HEK293 (cell line): ENCODE measurements around the gene NUP107.

ENCODE experiments used
- CTCF ChIA-PET: fragments of 350-600 bp; formaldehyde crosslinking; extraction: SDS; loops from one replicate; lab custom pipeline; 2021; ENCODE audit warnings: antibody characterized with exemption; lab: Yijun Ruan, JAX
- POLR2A ChIA-PET: fragments of 300-600 bp; formaldehyde crosslinking; extraction: SDS; loops from one replicate; lab custom pipeline; 2020; ENCODE audit warnings: antibody characterized with exemption, inconsistent platforms; lab: Yijun Ruan, JAX
- H3K27ac ChIP-seq: fragments of 200-500 bp; sonication (Bioruptor generic); 2 replicates; pipeline ENCODE4 v1.5.1; 2014; ENCODE audit warnings: low read depth, low read length, control low read depth, inconsistent platforms; ENCODE audit errors: extremely low read depth
- H3K36me3 ChIP-seq, 2 experiments: fragments of 200-500 bp in 1 of 2; sonication (Bioruptor generic) in 1 of 2; 1 replicate in 1 of 2; 2 replicates in 1 of 2; pipeline ENCODE4 v1.5.1; 2014 to 2017; ENCODE audit warnings: inconsistent platforms in 2 of 2, low read length in 2 of 2; ENCODE audit not compliant: control insufficient read depth in 2 of 2, insufficient read depth in 1 of 2
- H3K4me1 ChIP-seq: fragments of 200-500 bp; sonication (Bioruptor generic); 2 replicates; pipeline ENCODE4 v1.5.1; 2014; ENCODE audit warnings: mild to moderate bottlenecking, low read length, inconsistent platforms; ENCODE audit not compliant: control insufficient read depth, insufficient read depth
- H3K4me3 ChIP-seq: 2 replicates; pipeline ENCODE4 v1.5.1; 2011; ENCODE audit warnings: low read depth, mild to moderate bottlenecking, control low read depth, low read length, moderate library complexity
- H3K9me3 ChIP-seq: fragments of 200-500 bp; sonication (Bioruptor generic); 2 replicates; pipeline ENCODE4 v1.5.1; 2014; ENCODE audit warnings: low read depth, low read length, inconsistent platforms; ENCODE audit not compliant: control insufficient read depth, insufficient read depth
- ELK4 ChIP-seq: IDR thresholded peaks from 2 replicates; pipeline ENCODE4 v1.6.1; 2011; ENCODE audit warnings: mild to moderate bottlenecking, low read depth, low read length, borderline replicate concordance
- GLI4 ChIP-seq: fragments of 450-650 bp; formaldehyde crosslinking; IDR thresholded peaks from 2 replicates; pipeline ENCODE4 v1.5.1; 2016; ENCODE audit warnings: missing biosample characterization, missing genetic modification characterization
- HOXC10 ChIP-seq: sonication (generic); formaldehyde crosslinking; IDR thresholded peaks from 2 replicates; pipeline ENCODE4 v1.8.1; 2023; ENCODE audit warnings: mild to moderate bottlenecking, missing genetic modification reagents
- KLF17 ChIP-seq: fragments of 450-650 bp; formaldehyde crosslinking; IDR thresholded peaks from 2 replicates; pipeline ENCODE4 v1.5.1; 2016; ENCODE audit warnings: missing biosample characterization, missing genetic modification characterization
- OSR2 ChIP-seq: fragments of 450-650 bp; formaldehyde crosslinking; IDR thresholded peaks from 2 replicates; pipeline ENCODE4 v1.5.1; 2016; ENCODE audit warnings: missing biosample characterization, missing genetic modification characterization
- PRDM6 ChIP-seq: fragments of 450-650 bp; formaldehyde crosslinking; IDR thresholded peaks from 2 replicates; pipeline ENCODE4 v1.5.1; 2017; ENCODE audit warnings: missing biosample characterization, missing genetic modification characterization
- REST ChIP-seq: fragments of 450-650 bp; formaldehyde crosslinking; IDR thresholded peaks from 2 replicates; pipeline ENCODE4 v1.5.1; 2016; ENCODE audit warnings: missing biosample characterization, missing genetic modification characterization
- TCF7L2 ChIP-seq: IDR thresholded peaks from 2 replicates; pipeline ENCODE4 v1.6.1; 2011; ENCODE audit warnings: low read depth, mild to moderate bottlenecking, inconsistent platforms, low read length, moderate library complexity, borderline replicate concordance
- YY2 ChIP-seq: fragments of 450-650 bp; formaldehyde crosslinking; IDR thresholded peaks from 2 replicates; pipeline ENCODE4 v1.5.1; 2016; ENCODE audit warnings: missing biosample characterization, missing genetic modification characterization
- ZBTB7A ChIP-seq: fragments of 450-650 bp; formaldehyde crosslinking; IDR thresholded peaks from 2 replicates; pipeline ENCODE4 v1.5.1; 2016; ENCODE audit warnings: low read depth, missing biosample characterization, missing genetic modification characterization
- ZFHX2 ChIP-seq: fragments of 450-650 bp; formaldehyde crosslinking; conservative IDR thresholded peaks from 2 replicates; pipeline ENCODE4 v1.5.1; 2016; ENCODE audit warnings: missing biosample characterization, missing genetic modification characterization
- ZNF26 ChIP-seq: fragments of 450-650 bp; formaldehyde crosslinking; IDR thresholded peaks from 2 replicates; pipeline ENCODE4 v1.5.1; 2016; ENCODE audit warnings: missing biosample characterization, missing genetic modification characterization
- ZNF473 ChIP-seq: fragments of 450-650 bp; formaldehyde crosslinking; IDR thresholded peaks from 2 replicates; pipeline ENCODE4 v1.5.1; 2017; ENCODE audit warnings: missing biosample characterization, missing genetic modification characterization
- ZNF530 ChIP-seq: fragments of 450-650 bp; formaldehyde crosslinking; IDR thresholded peaks from 2 replicates; pipeline ENCODE4 v1.5.1; 2016; ENCODE audit warnings: low read depth, missing biosample characterization, missing genetic modification characterization
- ZNF549 ChIP-seq: fragments of 450-650 bp; IDR thresholded peaks from 2 replicates; pipeline ENCODE4 v1.5.1; 2018; ENCODE audit warnings: missing biosample characterization, missing genetic modification characterization, mild to moderate bottlenecking, inconsistent platforms, moderate library complexity
- ZNF561 ChIP-seq: fragments of 450-650 bp; IDR thresholded peaks from 2 replicates; pipeline ENCODE4 v1.5.1; 2018; ENCODE audit warnings: missing biosample characterization, missing genetic modification characterization, borderline replicate concordance
- ZNF623 ChIP-seq: fragments of 450-650 bp; formaldehyde crosslinking; IDR thresholded peaks from 2 replicates; pipeline ENCODE4 v1.5.1; 2016; ENCODE audit warnings: missing biosample characterization, missing genetic modification characterization
- ZNF629 ChIP-seq: fragments of 450-650 bp; formaldehyde crosslinking; IDR thresholded peaks from 2 replicates; pipeline ENCODE4 v1.5.1; 2017; ENCODE audit warnings: missing biosample characterization, missing genetic modification characterization
- ZNF76 ChIP-seq: fragments of 450-650 bp; formaldehyde crosslinking; IDR thresholded peaks from 2 replicates; pipeline ENCODE4; 2016; ENCODE audit warnings: low read depth, missing biosample characterization, missing genetic modification characterization, borderline replicate concordance
- ZNF768 ChIP-seq: fragments of 450-650 bp; formaldehyde crosslinking; IDR thresholded peaks from 2 replicates; pipeline ENCODE4 v1.5.1; 2018; ENCODE audit warnings: missing biosample characterization, mild to moderate bottlenecking, missing genetic modification characterization
- ZSCAN16 ChIP-seq: fragments of 450-650 bp; formaldehyde crosslinking; IDR thresholded peaks from 2 replicates; pipeline ENCODE4 v1.5.1; 2016; ENCODE audit warnings: missing biosample characterization, missing genetic modification characterization

NUP107 gene

GRCh38 chr12:68755536-68756243 is 68.9 kb downstream of the NUP107 start (continued):
- TF ChIP-seq ZNF768 (tag by site-specific recombination) = no peak
- TF ChIP-seq ZBTB7A (tag by site-specific recombination) = no peak
- TF ChIP-seq ZNF76 (tag by site-specific recombination) = no peak

- Histone ChIP-seq H3K4me3 (no peak overlapping the region), H3K36me3 (peaks cover 22 to 70% of the 10 kb centered on the region in 2 experiments), H3K27ac (no peak overlapping the region), H3K9me3 (no peaks in the 10 kb centered on the region), H3K4me1 (no peaks in the 10 kb centered on the region)
- TF ChIP-seq ZFHX2 (tag by site-specific recombination) (no peak), ELK4 (no peak), ZNF623 (tag by site-specific recombination) (no peak), REST (tag by site-specific recombination) (no peak), PRDM6 (tag by site-specific recombination) (no peak), GLI4 (tag by site-specific recombination) (no peak), TCF7L2 (no peak), YY2 (tag by site-specific recombination) (no peak), ZNF26 (tag by site-specific recombination) (no peak), ZSCAN16 (no peak), ZNF561 (no peak), ZNF629 (tag by site-specific recombination) (no peak), ZNF530 (no peak), ZNF549 (no peak), ZNF473 (tag by site-specific recombination) (no peak), HOXC10 (no peak), KLF17 (tag by site-specific recombination) (no peak), OSR2 (no peak)
- CTCF ChIA-PET = no interaction called here
- POLR2A ChIA-PET = interaction anchor here (1.0 kb wide), 1 partner anchor 48 kb away, joined by 3 read pairs; the partner anchor contains the start of gene MDM2
These were observed 73.1 kb downstream of the NUP107 start for GRCh38 chr12:68759852-68760251.
